ENCODE measurements around the gene UBTF.

Gene UBTF

GRCh38 chr17:44176671-44177501 lies 42.6 kb downstream of the UBTF start:
- no peak for TF ChIP-seq CTCF (conservative IDR thresholded peaks at IDR 0.05; ENCODE audit: low read depth)
- CTCF ChIA-PET, result no interaction called here
- H3K27ac ChIP-seq, result peak overlapping the region; percentile 26
- DNase-seq (ENCODE audit: low spot score), result no peak
- POLR2A ChIA-PET (ENCODE audit: low non-redundant PET), result no interaction called here

GRCh38 chr17:44176257-44176656 lies 43.2 kb downstream of the UBTF start:
- no peak for TF ChIP-seq CTCF (conservative IDR thresholded peaks at IDR 0.05; ENCODE audit: low read depth)
- H3K27ac ChIP-seq, result peak overlapping the region; percentile 26
- ChIA-PET CTCF (no interaction called here), POLR2A (ENCODE audit: low non-redundant PET) (no interaction called here)
- no peak for DNase-seq (ENCODE audit: low spot score)

GRCh38 chr17:44174427-44174826 lies 45.0 kb downstream of the UBTF start:
- ChIA-PET POLR2A (ENCODE audit: low non-redundant PET) (no interaction called here), CTCF (interaction anchor here (0.7 kb wide), 1 partner anchor 133 kb away, joined by 3 read pairs; no protein-coding TSS in a partner anchor)
- peak overlapping the region; percentile 5; the same call in 1 of the 2 replicates for H3K27ac ChIP-seq
- no peak for DNase-seq (ENCODE audit: low spot score)
- no peak for TF ChIP-seq CTCF (conservative IDR thresholded peaks at IDR 0.05; ENCODE audit: low read depth)

- no peak for TF ChIP-seq CTCF (conservative IDR thresholded peaks at IDR 0.05; ENCODE audit: low read depth)
- CTCF ChIA-PET, result interaction anchor here (0.7 to 0.9 kb wide), 2 partner anchors 56 to 154 kb away, joined by 3 read pairs; no protein-coding TSS in a partner anchor
- DNase-seq (ENCODE audit: low spot score), result no peak
- H3K27ac ChIP-seq, result no peak overlapping the region
- POLR2A ChIA-PET (ENCODE audit: low non-redundant PET), result no interaction called here
Measured at GRCh38 chr17:44171931-44172455, 47.5 kb downstream of the UBTF start.

GRCh38 chr17:44170499-44171201 lies 48.8 kb downstream of the UBTF start, which contains the start of gene ASB16:
Gene ASB16 (plus strand): TSS chr17:44170704. CDS start chr17:44170790, 86 bp downstream.
- POLR2A ChIA-PET (ENCODE audit: low non-redundant PET), result no interaction called here
- H3K27ac ChIP-seq, result no peak within 1 kb of the TSS
- CTCF ChIA-PET, result no interaction called here
- no peak for DNase-seq (ENCODE audit: low spot score)
- no peak for TF ChIP-seq CTCF (conservative IDR thresholded peaks at IDR 0.05; ENCODE audit: low read depth)

- DNase-seq (ENCODE audit: low spot score), result no peak
- CTCF ChIA-PET, result interaction anchor here (0.6 kb wide), 1 partner anchor 116 kb away, joined by 3 read pairs; no protein-coding TSS in a partner anchor
- POLR2A ChIA-PET (ENCODE audit: low non-redundant PET), result no interaction called here
- TF ChIP-seq CTCF (conservative IDR thresholded peaks at IDR 0.05; ENCODE audit: low read depth), result no peak
- no peak overlapping the region for H3K27ac ChIP-seq
Measured at GRCh38 chr17:44170135-44170498, 49.4 kb downstream of the UBTF start.

Data from RWPE1 (cell line).